HEK293 (cell line): ENCODE results near the gene TTC33.

Source experiments
- ZNF223 ChIP-seq: fragments of 450-650 bp; formaldehyde crosslinking; IDR thresholded peaks from 2 replicates; pipeline ENCODE4 v1.5.1; 2016; ENCODE audit warnings: missing biosample characterization, missing genetic modification characterization
- ZNF549 ChIP-seq: fragments of 450-650 bp; IDR thresholded peaks from 2 replicates; pipeline ENCODE4 v1.5.1; 2018; ENCODE audit warnings: missing biosample characterization, missing genetic modification characterization, mild to moderate bottlenecking, inconsistent platforms, moderate library complexity
- TF ChIP-seq, protein P1 (sequence below): fragments of 450-650 bp; formaldehyde crosslinking; IDR thresholded peaks from 2 replicates; pipeline ENCODE4 v1.5.1; 2016; ENCODE audit warnings: missing biosample characterization, missing genetic modification characterization, low read depth
- TF ChIP-seq, protein P2 (sequence below): fragments of 450-650 bp; formaldehyde crosslinking; IDR thresholded peaks from 2 replicates; pipeline ENCODE4 v1.5.1; 2016; ENCODE audit warnings: missing biosample characterization, missing genetic modification characterization
- TF ChIP-seq, protein P3 (sequence below): fragments of 450-650 bp; formaldehyde crosslinking; IDR thresholded peaks from 2 replicates; pipeline ENCODE4 v1.5.1; 2016; ENCODE audit warnings: missing biosample characterization, missing genetic modification characterization

DNA sequence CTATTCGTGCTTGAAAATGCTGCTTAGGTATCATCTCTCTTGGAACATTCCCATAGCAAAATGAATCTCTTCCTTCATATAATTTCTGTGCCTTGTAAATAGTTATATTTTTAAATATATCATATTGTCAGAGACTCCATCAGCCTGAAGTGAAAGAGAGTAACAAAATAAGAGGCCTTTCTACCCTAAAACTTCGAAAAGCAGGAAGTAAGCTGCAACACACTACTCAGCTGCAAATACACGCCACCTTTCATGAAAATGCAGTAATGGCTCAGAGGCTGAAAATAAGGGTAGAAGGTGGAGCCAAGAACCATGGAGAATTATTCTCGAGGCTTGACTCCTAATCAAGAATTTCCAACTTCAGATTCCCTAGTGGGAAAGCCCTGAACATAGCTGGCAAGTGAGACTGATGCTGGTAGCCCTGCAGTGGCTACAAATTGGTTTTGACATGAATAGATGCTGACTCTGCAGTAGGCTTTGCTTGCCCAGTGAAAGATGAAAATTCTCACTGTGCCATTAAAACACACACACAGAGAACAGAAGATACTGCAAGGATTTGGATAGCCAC is 106.2 kb downstream of the TTC33 start:
- TF ChIP-seq, protein P1, sequence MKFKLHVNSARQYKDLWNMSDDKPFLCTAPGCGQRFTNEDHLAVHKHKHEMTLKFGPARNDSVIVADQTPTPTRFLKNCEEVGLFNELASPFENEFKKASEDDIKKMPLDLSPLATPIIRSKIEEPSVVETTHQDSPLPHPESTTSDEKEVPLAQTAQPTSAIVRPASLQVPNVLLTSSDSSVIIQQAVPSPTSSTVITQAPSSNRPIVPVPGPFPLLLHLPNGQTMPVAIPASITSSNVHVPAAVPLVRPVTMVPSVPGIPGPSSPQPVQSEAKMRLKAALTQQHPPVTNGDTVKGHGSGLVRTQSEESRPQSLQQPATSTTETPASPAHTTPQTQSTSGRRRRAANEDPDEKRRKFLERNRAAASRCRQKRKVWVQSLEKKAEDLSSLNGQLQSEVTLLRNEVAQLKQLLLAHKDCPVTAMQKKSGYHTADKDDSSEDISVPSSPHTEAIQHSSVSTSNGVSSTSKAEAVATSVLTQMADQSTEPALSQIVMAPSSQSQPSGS (tag by site-specific recombination) = no peak
- TF ChIP-seq ZNF223 (tag by site-specific recombination) (no peak), ZNF549 (tag by site-specific recombination) (no peak)
- TF ChIP-seq, protein P2, sequence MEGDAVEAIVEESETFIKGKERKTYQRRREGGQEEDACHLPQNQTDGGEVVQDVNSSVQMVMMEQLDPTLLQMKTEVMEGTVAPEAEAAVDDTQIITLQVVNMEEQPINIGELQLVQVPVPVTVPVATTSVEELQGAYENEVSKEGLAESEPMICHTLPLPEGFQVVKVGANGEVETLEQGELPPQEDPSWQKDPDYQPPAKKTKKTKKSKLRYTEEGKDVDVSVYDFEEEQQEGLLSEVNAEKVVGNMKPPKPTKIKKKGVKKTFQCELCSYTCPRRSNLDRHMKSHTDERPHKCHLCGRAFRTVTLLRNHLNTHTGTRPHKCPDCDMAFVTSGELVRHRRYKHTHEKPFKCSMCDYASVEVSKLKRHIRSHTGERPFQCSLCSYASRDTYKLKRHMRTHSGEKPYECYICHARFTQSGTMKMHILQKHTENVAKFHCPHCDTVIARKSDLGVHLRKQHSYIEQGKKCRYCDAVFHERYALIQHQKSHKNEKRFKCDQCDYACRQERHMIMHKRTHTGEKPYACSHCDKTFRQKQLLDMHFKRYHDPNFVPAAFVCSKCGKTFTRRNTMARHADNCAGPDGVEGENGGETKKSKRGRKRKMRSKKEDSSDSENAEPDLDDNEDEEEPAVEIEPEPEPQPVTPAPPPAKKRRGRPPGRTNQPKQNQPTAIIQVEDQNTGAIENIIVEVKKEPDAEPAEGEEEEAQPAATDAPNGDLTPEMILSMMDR (tag by site-specific recombination) = no peak
- TF ChIP-seq, protein P3, sequence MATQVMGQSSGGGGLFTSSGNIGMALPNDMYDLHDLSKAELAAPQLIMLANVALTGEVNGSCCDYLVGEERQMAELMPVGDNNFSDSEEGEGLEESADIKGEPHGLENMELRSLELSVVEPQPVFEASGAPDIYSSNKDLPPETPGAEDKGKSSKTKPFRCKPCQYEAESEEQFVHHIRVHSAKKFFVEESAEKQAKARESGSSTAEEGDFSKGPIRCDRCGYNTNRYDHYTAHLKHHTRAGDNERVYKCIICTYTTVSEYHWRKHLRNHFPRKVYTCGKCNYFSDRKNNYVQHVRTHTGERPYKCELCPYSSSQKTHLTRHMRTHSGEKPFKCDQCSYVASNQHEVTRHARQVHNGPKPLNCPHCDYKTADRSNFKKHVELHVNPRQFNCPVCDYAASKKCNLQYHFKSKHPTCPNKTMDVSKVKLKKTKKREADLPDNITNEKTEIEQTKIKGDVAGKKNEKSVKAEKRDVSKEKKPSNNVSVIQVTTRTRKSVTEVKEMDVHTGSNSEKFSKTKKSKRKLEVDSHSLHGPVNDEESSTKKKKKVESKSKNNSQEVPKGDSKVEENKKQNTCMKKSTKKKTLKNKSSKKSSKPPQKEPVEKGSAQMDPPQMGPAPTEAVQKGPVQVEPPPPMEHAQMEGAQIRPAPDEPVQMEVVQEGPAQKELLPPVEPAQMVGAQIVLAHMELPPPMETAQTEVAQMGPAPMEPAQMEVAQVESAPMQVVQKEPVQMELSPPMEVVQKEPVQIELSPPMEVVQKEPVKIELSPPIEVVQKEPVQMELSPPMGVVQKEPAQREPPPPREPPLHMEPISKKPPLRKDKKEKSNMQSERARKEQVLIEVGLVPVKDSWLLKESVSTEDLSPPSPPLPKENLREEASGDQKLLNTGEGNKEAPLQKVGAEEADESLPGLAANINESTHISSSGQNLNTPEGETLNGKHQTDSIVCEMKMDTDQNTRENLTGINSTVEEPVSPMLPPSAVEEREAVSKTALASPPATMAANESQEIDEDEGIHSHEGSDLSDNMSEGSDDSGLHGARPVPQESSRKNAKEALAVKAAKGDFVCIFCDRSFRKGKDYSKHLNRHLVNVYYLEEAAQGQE (tag by site-specific recombination) = no peak
